WTC11 (cell line): ENCODE data around the gene TEX35. TPM values are rescaled to one million over a fixed set of nuclear protein-coding genes. Genes with fewer than 3 reads are reported as not detected.

Source experiments
- ATAC-seq: fragments of 200-7000 bp; cut with Tn5 transposase; 2 replicates; pipeline ENCODE4 v1.10.0; 2021; ENCODE audit warnings: mild to moderate bottlenecking, moderate library complexity
- CTCF ChIA-PET: fragments of 300-600 bp; sonication (Branson Sonifier 250); formaldehyde crosslinking; loops from one replicate; lab custom pipeline; 2021; ENCODE audit warnings: antibody characterized with exemption; lab: Charles Lee
- POLR2A ChIA-PET: fragments of 350-600 bp; sonication (Branson Sonifier 250); formaldehyde crosslinking; loops from one replicate; lab custom pipeline; 2021; ENCODE audit warnings: antibody characterized with exemption; lab: Charles Lee
- DNase-seq: peaks from one replicate; pipeline ENCODE4 v3.0.0; 2021; ENCODE audit warnings: low spot score
- H3K27ac Mint-ChIP-seq: 2 replicates; pipeline ENCODE4 v1.8.0; 2021; ENCODE audit warnings: mixed read lengths
- H3K27me3 Mint-ChIP-seq: 2 replicates; pipeline ENCODE4 v1.8.0; 2021; ENCODE audit warnings: low read depth, mild to moderate bottlenecking, moderate library complexity, mixed read lengths
- H3K36me3 Mint-ChIP-seq: 2 replicates; pipeline ENCODE4 v1.8.0; 2021; ENCODE audit warnings: mixed read lengths
- H3K4me1 Mint-ChIP-seq: 2 replicates; pipeline ENCODE4 v1.8.0; 2022; ENCODE audit warnings: mixed read lengths
- H3K4me3 Mint-ChIP-seq: 2 replicates; pipeline ENCODE4 v1.8.0; 2021; ENCODE audit warnings: mild to moderate bottlenecking, moderate library complexity, mixed read lengths
- H3K9me3 Mint-ChIP-seq: 2 replicates; pipeline ENCODE4 v1.8.0; 2021; ENCODE audit warnings: mixed read lengths
- CREM ChIP-seq: sonication (generic); formaldehyde crosslinking; IDR thresholded peaks from 2 replicates; pipeline ENCODE4 v1.8.1; 2022; ENCODE audit warnings: mild to moderate bottlenecking, missing genetic modification reagents, moderate library complexity
- CTCF ChIP-seq: fragments of 200-600 bp; IDR thresholded peaks from 2 replicates; pipeline ENCODE4 v1.8.0; 2022; ENCODE audit warnings: antibody characterized with exemption
- E2F1 ChIP-seq: sonication (generic); formaldehyde crosslinking; IDR thresholded peaks from 2 replicates; pipeline ENCODE4 v1.8.0; 2022; ENCODE audit warnings: mild to moderate bottlenecking, missing genetic modification reagents
- E2F5 ChIP-seq: sonication (generic); formaldehyde crosslinking; IDR thresholded peaks from 2 replicates; pipeline ENCODE4 v1.8.1; 2022; ENCODE audit warnings: mild to moderate bottlenecking, moderate library complexity, missing genetic modification reagents
- ELF4 ChIP-seq: sonication (generic); formaldehyde crosslinking; IDR thresholded peaks from 2 replicates; pipeline ENCODE4 v1.8.1; 2022; ENCODE audit warnings: low read depth, mild to moderate bottlenecking, moderate library complexity, missing genetic modification reagents
- FOXP4 ChIP-seq: sonication (generic); formaldehyde crosslinking; IDR thresholded peaks from 2 replicates; pipeline ENCODE4 v1.8.0; 2022; ENCODE audit warnings: mild to moderate bottlenecking, missing genetic modification reagents
- HMGXB4 ChIP-seq: sonication (generic); formaldehyde crosslinking; IDR thresholded peaks from 2 replicates; pipeline ENCODE4 v1.8.1; 2023; ENCODE audit warnings: mild to moderate bottlenecking, moderate library complexity, missing genetic modification reagents
- IRF1 ChIP-seq: sonication (generic); formaldehyde crosslinking; IDR thresholded peaks from 2 replicates; pipeline ENCODE4 v1.8.0; 2023; ENCODE audit warnings: missing genetic modification reagents
- JUN ChIP-seq: sonication (generic); formaldehyde crosslinking; IDR thresholded peaks from 2 replicates; pipeline ENCODE4 v1.8.0; 2023; ENCODE audit warnings: mild to moderate bottlenecking, missing genetic modification reagents
- NFE2L1 ChIP-seq: sonication (generic); formaldehyde crosslinking; IDR thresholded peaks from 2 replicates; pipeline ENCODE4 v1.8.1; 2023; ENCODE audit warnings: missing genetic modification reagents
- NR1H2 ChIP-seq: sonication (generic); formaldehyde crosslinking; IDR thresholded peaks from 2 replicates; pipeline ENCODE4 v1.9.0; 2021; ENCODE audit warnings: mild to moderate bottlenecking, moderate library complexity, missing genetic modification reagents
- OVOL2 ChIP-seq: fragments of 250-450 bp; sonication (Bioruptor Pico); IDR thresholded peaks from 2 replicates; pipeline ENCODE4 v1.9.0; 2021; ENCODE audit warnings: mild to moderate bottlenecking, borderline replicate concordance
- PREB ChIP-seq: sonication (generic); formaldehyde crosslinking; IDR thresholded peaks from 2 replicates; pipeline ENCODE4 v1.8.1; 2022; ENCODE audit warnings: mild to moderate bottlenecking, missing genetic modification reagents, moderate library complexity, borderline replicate concordance
- SMAD4 ChIP-seq: sonication (generic); formaldehyde crosslinking; IDR thresholded peaks from 2 replicates; pipeline ENCODE4 v1.8.0; 2022; ENCODE audit warnings: mild to moderate bottlenecking, missing genetic modification reagents
- TEAD1 ChIP-seq: sonication (generic); formaldehyde crosslinking; IDR thresholded peaks from 2 replicates; pipeline ENCODE4 v1.8.0; 2022; ENCODE audit warnings: mild to moderate bottlenecking, missing genetic modification reagents
- TP53 ChIP-seq: sonication (generic); formaldehyde crosslinking; IDR thresholded peaks from 2 replicates; pipeline ENCODE4 v1.8.1; 2023; ENCODE audit warnings: mild to moderate bottlenecking, missing genetic modification reagents
- USF2 ChIP-seq: sonication (generic); formaldehyde crosslinking; IDR thresholded peaks from 2 replicates; pipeline ENCODE4 v1.8.1; 2023; ENCODE audit warnings: mild to moderate bottlenecking, missing genetic modification reagents, moderate library complexity
- ZNF263 ChIP-seq: sonication (generic); formaldehyde crosslinking; IDR thresholded peaks from 2 replicates; pipeline ENCODE4 v1.8.1; 2022; ENCODE audit warnings: low read depth, mild to moderate bottlenecking, moderate library complexity, missing genetic modification reagents
- ZNF416 ChIP-seq: fragments of 250-450 bp; sonication (Bioruptor Pico); IDR thresholded peaks from 2 replicates; pipeline ENCODE4 v1.9.0; 2021; ENCODE audit warnings: mild to moderate bottlenecking, inconsistent platforms
- ZNF512 ChIP-seq: sonication (generic); formaldehyde crosslinking; IDR thresholded peaks from 2 replicates; pipeline ENCODE4 v1.8.1; 2022; ENCODE audit warnings: missing genetic modification reagents, borderline replicate concordance
- total RNA-seq: library from RNA; stranded (reverse); gene quantifications from 3 replicates; pipeline ENCODE4 v1.2.3, GENCODE V29; 2021

TEX35 gene
- total RNA-seq, 1 experiment from 2014 or later, result not detected

GRCh38 chr1:178521241-178521640 lies 8.3 kb downstream of the TEX35 start:
- ChIA-PET CTCF (no interaction called here), POLR2A (no interaction called here)
- Mint-ChIP-seq H3K4me1 (0 out of 2 replicates have a peak, but pooled peaks cover 4% of the 10 kb centered on the region), H3K27ac (no peak overlapping the region), H3K9me3 (peaks cover 14% of the 10 kb centered on the region), H3K36me3 (no peaks in the 10 kb centered on the region), H3K27me3 (no peaks in the 10 kb centered on the region), H3K4me3 (no peak overlapping the region)
- no peak for ATAC-seq
- DNase-seq, result no peak
- TF ChIP-seq ZNF263, result no peak
- no peak for TF ChIP-seq USF2 (CRISPR knock-in tag)
- no peak for TF ChIP-seq E2F5 (CRISPR knock-in tag)
- no peak for TF ChIP-seq ZNF512 (CRISPR knock-in tag)
- TF ChIP-seq TEAD1 (CRISPR knock-in tag), result no peak
- no peak for TF ChIP-seq OVOL2 (CRISPR knock-in tag)
- no peak for TF ChIP-seq E2F1
- no peak for TF ChIP-seq ZNF416 (CRISPR knock-in tag)
- TF ChIP-seq SMAD4 (CRISPR knock-in tag), result no peak
- no peak for TF ChIP-seq CREM (CRISPR knock-in tag)
- no peak for TF ChIP-seq CTCF
- no peak for TF ChIP-seq IRF1 (CRISPR knock-in tag)
- no peak for TF ChIP-seq NR1H2 (CRISPR knock-in tag)
- TF ChIP-seq HMGXB4 (CRISPR knock-in tag), result no peak
- TF ChIP-seq TP53 (CRISPR knock-in tag), result no peak
- no peak for TF ChIP-seq FOXP4 (CRISPR knock-in tag)
- no peak for TF ChIP-seq NFE2L1 (CRISPR knock-in tag)
- no peak for TF ChIP-seq PREB
- no peak for TF ChIP-seq ELF4 (CRISPR knock-in tag)
- no peak for TF ChIP-seq JUN (CRISPR knock-in tag)
